T-helper 1 cell treated with Interleukin-12 subunit alpha and Interleukin-12 subunit beta and Interleukin-4 antibody, amounts not matched to agents 30 ng/mL and 1 ng/mL, for 36 hours (primary cell): ENCODE data around the gene KIF5A. TPM values are rescaled to one million over a fixed set of nuclear protein-coding genes. Genes with fewer than 3 reads are reported as not detected.
"Not testable (repeated sequence)": the region's sequence is repeated elsewhere in the genome, so short reads cannot be mapped to it uniquely, and the experiment has no call there.

ENCODE experiments used
- intact Hi-C: fragments of 100-400 bp; cut with micrococcal nuclease; formaldehyde crosslinking; loops from one replicate; pipeline ENCODE4 v1.15.1; 2024
- total RNA-seq: library from RNA; stranded (reverse); gene quantifications from 2 replicates; pipeline ENCODE4 v1.2.3, GENCODE V29; 2022

The KIF5A gene
- total RNA-seq, 1 donor from 2014 or later, result 2.2 TPM

DNA sequence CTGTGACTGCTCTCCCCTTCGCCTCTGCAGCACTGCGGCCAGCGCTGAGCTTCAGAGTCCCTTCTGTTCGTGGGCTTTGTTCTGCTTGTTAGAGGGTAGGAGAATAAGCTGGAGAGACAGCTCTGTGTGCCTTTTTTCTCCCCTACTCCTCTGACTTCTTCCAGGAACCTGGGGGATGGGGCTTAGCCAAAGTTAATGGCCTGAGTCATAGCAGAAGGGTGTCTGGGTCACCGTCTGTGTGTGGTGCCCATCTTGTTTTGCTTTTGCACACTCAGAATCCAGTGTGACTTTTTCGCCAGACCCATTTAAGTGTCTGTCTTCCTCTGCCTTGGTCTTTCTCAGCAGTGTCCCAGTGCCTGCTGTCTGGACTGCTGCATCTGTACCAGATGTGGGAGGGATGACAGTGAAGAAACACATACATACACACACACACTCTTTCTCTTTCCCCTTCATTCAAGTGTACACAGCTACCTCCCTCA, 3.0 kb downstream of the KIF5A start:
- intact Hi-C loops, result no loop called here

DNA sequence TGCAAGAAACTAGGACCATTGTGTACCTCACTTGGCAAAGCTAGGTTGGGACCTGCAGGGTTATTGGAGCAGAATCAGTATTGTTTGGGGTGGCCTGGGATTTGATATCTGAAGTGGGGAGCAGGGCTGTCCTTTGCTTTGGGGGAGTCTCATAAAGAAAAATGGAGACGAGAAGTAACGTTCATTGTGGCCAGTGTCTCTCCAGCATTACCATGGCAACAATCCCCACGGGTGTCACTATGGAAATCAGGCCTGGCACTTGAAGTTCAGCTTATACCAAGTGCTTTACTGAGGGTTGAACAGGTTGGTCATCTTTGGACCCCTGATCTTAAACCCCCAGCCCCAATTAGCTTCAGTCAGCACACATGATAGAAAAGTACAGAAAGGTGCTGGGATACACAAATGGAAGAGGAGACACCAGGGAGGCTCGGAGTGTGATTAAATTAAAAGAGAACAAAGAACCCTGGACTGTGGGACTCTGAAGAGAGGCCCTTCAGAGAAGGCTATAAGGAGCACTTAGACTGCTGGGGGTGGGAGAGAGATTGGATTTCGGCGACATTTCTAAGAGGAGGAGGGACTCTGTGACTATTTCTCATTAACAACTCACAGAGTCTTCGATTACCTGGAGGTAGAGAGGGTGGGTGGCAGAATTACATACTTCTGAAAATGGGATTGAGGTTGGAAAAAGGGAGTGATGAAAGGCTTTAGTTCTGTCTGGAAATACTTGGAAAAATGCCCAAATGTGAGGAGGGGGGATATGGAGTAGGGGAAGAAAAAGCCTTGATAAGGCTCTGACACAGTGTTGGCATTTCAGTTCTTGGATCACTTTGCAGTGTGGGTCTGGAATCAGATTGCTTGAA, 3.7 kb downstream of the KIF5A start:
- intact Hi-C loops, result no loop called here

DNA sequence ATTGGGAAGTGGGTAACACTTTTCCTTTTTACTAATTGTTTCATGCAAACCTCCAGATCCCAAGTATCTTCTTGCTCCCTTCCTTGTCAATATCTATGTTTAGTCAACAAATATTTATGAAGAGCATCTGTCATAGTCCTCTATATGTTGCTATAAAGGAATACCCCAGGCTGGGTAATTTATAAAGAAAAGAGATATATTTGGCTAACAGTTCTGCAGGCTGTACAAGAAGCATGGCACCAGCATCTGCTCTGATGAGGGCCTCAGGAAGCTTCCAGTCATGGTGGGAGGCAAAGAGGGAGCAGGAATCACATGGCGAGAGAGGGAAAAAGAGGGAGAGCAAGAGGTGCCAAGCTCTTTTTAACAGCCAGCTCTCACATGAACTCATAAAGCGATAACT, 4.6 kb downstream of the KIF5A start:
- intact Hi-C loops, result no loop called here

DNA sequence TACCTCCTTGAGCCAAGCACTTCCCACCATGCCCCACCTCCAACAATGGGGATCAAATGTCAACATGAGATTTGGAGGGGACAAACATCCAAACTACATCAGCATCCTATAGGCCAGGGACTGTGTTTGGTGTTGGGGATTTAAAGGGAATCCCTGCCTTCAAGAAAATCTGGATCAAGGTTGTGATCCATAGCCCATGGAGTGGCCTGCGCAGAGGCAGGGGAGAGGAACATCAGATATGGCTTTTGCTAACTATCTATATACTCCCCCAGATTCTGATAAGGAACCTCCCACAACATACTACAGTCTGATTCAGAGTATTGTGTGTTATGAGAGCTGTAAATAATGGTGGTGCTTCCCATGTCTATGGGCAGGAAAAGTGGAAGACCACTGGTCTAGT, 5.1 kb downstream of the KIF5A start:
- intact Hi-C loops, result no loop called here

DNA sequence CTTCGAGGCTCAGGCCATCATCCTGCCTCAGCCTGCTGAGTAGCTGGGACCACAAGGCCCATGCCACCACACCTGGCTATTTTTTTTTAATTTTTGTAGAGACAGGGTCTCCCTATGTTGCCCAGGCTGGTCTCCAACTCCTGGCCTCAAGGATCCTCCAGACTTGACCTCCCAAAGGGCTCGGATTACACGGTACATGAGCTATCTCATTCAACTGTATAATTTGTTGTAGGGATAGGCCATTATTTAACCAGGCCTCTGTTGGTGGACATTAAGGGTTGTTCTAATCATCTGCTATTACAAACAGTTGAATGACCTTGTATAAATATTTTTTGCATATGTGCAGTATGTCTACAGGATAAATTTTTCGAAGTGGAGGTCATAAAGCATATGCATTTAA, 9.0 kb downstream of the KIF5A start:
- intact Hi-C loops, result no loop called here

DNA sequence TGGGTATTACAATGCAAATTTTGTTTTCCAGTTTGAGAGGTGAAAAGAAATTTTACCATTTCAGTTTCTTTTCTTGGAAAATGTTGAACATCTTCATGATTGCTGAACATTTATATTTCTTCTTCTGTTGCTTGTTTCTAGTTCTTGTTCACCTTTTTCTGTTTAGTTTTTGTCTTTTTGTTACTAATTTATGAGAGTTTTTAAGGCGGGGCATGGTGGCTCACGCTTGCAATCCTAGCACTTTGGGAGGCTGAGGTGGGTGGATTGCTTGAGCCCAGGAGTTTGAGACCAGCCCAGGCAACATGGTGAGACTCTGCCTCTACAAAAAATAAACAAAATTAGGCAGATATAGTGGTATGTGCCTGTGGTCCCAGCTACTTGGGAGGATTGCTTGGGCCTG, 10.7 kb downstream of the KIF5A start:
- intact Hi-C loops, result no loop called here

DNA sequence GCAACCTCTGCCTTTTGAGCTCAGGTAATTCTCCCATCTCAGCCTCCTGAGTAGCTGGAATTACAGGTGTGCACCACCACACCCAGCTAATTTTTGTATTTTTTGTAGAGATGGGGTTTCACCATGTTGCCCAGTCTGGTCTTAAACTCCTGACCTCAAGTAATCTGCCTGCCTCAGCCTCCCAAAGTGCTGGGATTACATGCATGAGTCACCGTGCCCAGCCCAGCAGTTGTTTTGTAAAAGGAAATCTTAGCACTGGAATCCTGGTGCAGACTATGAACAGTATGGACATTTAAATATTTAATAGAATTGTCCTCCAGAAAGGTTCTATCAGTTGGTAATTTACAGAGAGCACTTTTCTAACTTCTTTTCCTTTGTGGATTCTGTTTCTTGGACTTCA, 11.3 kb downstream of the KIF5A start:
- intact Hi-C loops, result not testable (repeated sequence)

DNA sequence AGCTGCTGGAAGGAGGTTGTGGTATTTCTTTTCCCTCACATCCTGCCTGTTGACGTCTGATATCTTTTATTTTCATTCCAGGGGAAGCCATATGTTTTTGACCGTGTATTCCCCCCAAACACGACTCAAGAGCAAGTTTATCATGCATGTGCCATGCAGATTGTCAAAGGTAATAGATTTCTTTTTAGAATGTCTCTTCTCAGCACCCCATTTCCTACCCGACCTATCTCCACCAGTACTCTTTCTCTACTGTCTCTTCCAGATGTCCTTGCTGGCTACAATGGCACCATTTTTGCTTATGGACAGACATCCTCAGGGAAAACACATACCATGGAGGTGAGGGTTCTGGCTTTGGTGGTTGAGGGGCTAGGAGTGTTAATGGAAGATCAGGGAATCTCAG, 13.5 kb downstream of the KIF5A start:
- intact Hi-C loops, result no loop called here

DNA sequence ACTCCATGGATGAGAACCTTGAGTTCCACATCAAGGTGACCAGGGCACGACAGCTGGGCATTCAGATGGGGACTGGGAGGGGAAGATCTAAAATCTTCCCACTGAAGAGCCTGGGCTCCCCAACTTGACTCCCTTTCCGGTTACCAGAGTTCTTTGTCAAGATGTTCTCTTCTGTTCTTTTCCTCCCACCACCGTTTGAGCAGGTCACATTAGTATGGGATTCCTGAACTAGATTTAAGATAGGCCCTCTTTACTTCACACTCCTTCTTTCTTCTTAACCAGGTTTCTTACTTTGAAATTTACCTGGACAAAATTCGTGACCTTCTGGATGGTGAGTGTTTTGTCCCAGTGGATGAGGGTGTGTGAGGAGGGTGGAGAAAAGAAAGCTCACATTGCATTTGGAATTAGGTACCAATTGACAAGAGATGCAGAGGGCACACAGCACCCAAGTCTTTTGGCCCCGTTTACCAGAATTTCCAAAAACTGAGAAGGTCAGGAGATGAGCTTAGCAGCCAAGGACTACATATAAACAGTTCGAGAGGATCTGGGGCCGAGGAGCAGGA, 14.4 kb downstream of the KIF5A start:
- intact Hi-C loops, result no loop called here

DNA sequence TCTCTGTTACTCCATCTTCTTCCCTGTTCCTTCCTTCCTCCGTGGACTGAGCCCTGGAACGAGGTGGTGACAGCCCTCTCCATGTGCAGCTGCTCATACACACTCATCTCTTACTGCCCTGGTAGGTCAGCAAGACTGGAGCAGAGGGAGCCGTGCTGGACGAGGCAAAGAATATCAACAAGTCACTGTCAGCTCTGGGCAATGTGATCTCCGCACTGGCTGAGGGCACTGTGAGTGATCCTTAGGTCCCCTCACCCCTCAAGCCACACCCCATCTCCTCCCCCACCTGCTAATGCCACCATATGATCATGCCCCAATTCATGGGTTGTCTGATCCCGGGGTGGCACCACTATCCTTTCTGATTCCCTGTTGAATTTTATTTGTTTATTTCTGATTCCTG, 19.0 kb downstream of the KIF5A start:
- intact Hi-C loops, result no loop called here

DNA sequence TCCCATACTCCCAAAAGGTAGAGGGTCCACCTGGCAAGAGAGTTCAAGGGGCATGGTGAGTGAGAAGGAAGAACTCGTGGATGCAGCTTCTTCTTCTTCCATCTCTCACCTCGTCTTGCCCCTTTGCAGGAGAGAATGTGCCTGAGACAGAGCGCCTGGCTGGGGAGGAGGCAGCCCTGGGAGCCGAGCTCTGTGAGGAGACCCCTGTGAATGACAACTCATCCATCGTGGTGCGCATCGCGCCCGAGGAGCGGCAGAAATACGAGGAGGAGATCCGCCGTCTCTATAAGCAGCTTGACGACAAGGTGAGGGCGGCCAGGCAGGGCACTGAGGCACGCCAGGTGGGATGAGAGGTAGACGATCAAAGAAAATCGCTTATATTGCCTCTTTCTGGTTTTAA, 20.0 kb downstream of the KIF5A start:
- intact Hi-C loops, result no loop called here

DNA sequence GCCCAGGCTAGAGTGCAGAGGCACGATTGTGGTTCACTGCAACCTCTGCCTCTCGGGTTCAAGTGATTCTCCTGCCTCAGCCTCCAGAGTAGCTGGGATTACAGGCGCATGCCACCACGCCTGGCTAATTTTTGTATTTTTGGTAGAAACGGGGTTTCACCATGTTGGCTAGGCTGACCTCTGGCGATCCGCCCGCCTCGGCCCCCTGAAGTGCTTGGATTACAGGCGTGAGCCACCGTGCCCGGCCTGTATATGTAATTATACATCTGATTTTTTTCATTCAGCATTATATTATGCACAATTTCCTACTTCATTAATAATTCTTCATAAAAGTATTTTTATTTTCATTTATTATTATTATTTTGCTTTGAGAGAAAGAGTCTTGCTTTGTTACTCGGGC, 20.6 kb downstream of the KIF5A start:
- intact Hi-C loops, result not testable (repeated sequence)

DNA sequence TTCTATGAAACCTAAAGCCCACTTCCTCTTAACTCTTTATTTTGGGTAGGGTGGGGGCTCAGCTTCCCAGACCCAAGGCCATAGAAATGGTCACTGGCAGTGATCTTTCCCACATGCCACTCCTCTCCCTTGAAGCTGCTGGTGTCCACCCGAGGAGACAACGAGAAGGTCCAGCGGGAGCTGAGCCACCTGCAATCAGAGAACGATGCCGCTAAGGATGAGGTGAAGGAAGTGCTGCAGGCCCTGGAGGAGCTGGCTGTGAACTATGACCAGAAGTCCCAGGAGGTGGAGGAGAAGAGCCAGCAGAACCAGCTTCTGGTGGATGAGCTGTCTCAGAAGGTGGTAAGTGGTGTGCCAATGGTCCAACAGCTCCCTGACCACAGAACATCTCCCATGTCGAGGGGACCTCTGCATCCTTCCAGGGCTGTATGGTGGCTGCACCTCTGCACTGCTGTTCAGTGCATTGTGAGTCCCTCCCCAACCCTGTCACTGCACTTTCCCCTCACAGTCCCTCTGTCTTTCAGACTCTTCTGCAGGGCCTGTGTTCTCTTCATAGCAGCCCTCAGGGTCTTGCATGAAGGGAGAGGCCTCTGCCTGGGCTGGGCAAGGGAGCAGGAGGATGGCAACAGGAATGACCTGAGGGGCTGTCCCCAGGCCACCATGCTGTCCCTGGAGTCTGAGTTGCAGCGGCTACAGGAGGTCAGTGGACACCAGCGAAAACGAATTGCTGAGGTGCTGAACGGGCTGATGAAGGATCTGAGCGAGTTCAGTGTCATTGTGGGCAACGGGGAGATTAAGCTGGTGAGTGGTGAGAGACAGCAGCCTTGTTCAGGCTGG, 22.3 kb downstream of the KIF5A start:
- intact Hi-C loops, result no loop called here

DNA sequence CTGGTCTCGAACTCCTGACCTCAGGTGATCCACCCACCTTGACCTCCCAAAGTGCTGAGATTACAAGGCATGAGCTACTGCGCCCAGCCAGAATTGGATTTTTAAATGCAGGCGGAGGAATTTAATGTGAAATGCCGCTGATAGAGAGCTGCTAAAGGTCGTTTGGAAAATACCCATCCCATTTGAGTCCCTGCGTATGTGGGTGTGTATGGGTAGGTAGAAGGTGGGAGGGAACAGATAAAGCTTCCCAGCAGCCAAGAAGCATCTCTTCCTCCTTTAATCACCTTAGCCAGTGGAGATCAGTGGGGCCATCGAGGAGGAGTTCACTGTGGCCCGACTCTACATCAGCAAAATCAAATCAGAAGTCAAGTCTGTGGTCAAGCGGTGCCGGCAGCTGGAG, 25.0 kb downstream of the KIF5A start:
- intact Hi-C loops, result no loop called here

DNA sequence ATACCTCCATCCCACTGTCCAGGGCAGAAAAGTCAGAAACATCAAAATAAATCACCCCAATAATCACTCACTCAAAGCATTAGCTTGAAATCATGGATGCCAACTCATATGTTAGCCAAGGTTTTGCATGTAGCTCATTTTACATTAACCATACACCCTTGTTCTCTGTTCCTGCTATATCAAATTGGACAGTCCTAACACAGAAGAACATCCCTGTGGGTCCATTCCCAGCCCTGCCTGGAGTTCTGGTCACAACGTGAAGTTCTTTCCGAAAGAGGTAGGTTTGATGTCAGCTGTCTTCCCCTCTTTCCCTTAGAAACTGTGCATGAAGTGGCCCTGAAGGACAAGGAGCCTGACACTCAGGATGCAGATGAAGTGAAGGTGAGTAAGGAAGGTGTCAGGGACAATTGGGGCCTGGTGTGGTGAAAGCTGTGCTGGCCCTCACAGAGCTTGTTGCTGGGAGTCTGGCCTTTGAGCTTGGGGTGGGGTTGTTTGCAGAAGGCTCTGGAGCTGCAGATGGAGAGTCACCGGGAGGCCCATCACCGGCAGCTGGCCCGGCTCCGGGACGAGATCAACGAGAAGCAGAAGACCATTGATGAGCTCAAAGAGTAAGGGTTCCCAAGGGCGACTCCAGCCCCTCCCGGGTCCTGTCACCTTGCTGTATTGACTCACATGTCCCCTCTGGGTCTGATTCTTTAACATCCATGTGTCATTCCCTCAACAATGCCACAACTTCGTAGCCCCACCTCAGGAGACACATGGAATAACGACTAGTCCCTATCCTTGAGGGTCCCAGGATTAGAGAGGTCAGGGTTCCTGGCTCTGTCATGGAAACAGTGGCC, 26.1 kb downstream of the KIF5A start:
- intact Hi-C loops, result no loop called here

DNA sequence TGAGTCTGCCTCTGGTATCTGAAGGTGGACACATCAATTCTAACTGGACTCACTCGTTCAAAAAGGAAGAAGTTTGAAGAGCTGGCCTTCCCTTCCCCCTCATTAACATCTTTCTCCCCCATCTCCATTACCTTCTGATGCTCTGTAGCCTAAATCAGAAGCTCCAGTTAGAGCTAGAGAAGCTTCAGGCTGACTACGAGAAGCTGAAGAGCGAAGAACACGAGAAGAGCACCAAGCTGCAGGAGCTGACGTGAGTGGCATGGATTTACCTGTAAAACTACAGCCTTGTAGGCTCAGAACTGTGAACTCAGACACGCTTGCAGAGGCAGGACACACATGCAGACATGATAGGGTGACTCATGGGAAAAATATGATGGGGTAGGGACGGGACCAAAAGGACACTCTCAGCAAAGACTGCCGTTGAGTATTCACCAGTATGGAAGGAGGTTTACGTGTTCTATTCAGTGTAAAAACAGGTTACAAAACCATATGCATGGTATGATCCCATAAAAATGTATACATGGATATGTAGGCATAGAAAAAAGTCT, 26.8 kb downstream of the KIF5A start:
- intact Hi-C loops, result no loop called here

DNA sequence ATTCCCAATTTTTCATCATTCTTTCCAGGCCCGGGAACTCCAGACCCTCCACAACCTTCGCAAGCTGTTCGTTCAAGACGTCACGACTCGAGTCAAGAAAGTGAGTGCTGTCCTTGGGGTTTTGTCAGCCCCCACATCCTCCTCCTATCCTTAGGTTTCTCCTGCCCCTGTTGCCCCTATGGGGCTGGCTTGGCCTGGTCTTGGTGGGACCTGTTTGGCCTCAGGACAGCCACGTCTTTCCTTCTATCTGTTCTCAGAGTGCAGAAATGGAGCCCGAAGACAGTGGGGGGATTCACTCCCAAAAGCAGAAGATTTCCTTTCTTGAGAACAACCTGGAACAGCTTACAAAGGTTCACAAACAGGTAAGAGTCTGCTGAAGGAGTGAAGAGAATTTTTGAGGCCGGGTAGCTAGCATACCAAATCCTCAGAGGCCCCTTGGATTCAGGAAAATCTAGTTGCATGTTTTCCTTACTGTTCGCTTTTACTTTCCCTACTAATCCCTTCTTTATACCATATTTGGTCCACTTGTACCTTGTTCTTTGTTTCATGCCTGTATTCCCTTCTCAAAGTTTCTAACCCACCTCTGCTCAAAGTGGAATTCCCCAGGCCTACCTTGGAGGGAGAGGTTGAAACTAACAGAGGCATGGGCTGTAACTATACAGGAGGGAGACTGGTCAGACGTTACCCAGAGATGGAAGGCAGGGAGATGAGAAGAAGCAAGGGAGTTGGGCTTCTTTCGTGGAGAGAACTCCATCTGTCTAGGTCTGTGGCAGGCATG, 28.3 kb downstream of the KIF5A start:
- intact Hi-C loops, result no loop called here

DNA sequence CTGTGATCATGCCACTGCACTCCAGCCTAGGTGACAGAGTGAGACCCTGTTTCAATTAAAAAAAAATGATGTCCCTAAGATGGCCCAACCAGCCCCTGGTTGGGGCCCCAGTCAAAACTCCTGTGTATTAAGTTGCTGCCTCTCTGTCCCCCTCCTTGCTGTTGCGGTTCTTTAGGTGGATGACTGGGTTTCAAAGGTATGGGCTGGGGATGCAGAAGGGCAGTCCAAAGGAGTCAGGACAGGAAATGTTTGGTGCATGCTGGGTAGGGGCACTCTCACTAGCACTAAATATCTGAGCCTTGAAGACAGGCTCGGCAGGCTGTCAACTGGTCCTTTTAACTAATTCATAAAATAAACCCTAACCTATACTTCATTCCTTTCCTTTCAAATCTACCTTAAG, 29.2 kb downstream of the KIF5A start:
- intact Hi-C loops, result no loop called here

DNA sequence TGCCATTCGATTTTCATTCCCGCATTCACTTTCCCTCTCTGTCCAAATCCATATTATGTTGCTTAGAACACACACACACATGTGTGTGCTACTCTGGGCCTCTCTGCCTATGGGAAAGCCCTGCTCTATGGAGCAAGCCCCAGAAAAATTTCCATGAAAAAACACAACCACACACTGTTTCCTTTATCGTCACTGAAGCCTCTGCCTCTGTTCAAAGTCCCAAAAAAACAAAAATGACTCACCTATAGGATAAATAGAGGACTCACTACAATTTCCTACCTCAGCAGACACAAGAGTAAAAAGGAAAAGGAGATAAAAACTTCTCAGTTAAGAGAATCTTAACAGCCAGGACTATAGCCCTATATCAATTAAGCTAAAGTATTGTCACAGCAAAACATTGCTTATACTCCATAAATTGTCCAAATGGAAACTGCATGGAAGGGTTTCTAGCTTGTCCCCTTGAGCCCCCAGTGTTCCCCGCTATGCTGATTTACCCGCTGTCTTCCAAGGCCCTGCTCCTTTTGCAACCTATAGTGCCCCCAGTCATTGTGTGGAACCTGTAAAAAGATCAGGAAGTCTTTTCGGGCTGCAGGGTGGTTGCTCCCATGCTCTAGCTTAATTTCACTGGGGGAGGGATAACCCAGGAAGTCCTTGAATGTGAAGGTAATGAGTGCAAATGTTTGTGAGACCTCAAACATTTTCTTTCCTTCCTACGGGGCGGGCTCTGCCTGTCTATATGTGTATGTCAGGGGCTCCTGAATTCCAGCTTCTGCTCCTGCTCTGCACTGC, 30.0 kb downstream of the KIF5A start:
- intact Hi-C loops, result loop anchor here (10.0 kb wide), 1 partner anchor 265 kb away; the partner anchor contains the start of gene CTDSP2
